ENCODE measurements around the gene TOP2A.

TOP2A gene

GRCh38 chr17:40460968-40461731, 43.5 kb upstream of the TOP2A start:
- Histone ChIP-seq H4K12ac (ENCODE audit: low read depth, low read length) (no peak overlapping the region), H3K9ac (ENCODE audit: low read length) (no peak overlapping the region), H4K8ac (ENCODE audit: low read depth, low read length) (no peak overlapping the region), H3K79me1 (ENCODE audit: low read length) (no peaks in the 10 kb centered on the region), H2BK5ac (ENCODE audit: low read depth, low read length, poor library complexity) (no peak overlapping the region), H3K36me3 (ENCODE audit: control insufficient read depth in 1 of 2, insufficient read depth in 2 of 2, low read length in 2 of 2) (peaks cover 6 to 9% of the 10 kb centered on the region in 2 experiments), H3K27ac (ENCODE audit: low read depth, low read length) (no peak overlapping the region), H3K14ac (ENCODE audit: low read length) (no peak overlapping the region), H2BK120ac (ENCODE audit: insufficient read depth, low read length, poor library complexity) (no peak overlapping the region), H3K9me3 (ENCODE audit: insufficient read depth, low read depth, low read length) (peaks cover 3% of the 10 kb centered on the region), H2AK5ac (ENCODE audit: low read length) (no peak overlapping the region), H3K4me2 (ENCODE audit: low read length) (no peak overlapping the region), H3K27me3 (ENCODE audit: insufficient read depth, low read length) (no peaks in the 10 kb centered on the region), H3K79me2 (ENCODE audit: control insufficient read depth, insufficient read depth, low read length, poor library complexity) (no peaks in the 10 kb centered on the region), H3K23ac (ENCODE audit: low read length) (no peak overlapping the region), H2AFZ (ENCODE audit: insufficient read depth, low read length, poor library complexity) (no peak overlapping the region), H3K4ac (ENCODE audit: low read depth, low read length) (no peak overlapping the region), H3K18ac (ENCODE audit: low read length) (no peak overlapping the region), H4K91ac (ENCODE audit: low read depth, low read length) (no peak overlapping the region), H3K4me1 (ENCODE audit: control insufficient read depth in 1 of 2, insufficient read depth in 2 of 2, low read length in 2 of 2) (no peaks in the 10 kb centered on the region), H3K4me3 (ENCODE audit: low read depth, low read length) (no peak overlapping the region), H2BK12ac (ENCODE audit: low read length) (no peak overlapping the region)
- no peak for DNase-seq
- WGBS (ENCODE audit: extremely low coverage, insufficient coverage, insufficient read length) = no CpG with 5 or more reads among the region's 9 CpGs

- H3K36me3 ChIP-seq (ENCODE audit: control insufficient read depth in 1 of 2, insufficient read depth in 2 of 2, low read length in 2 of 2) = peaks cover 6 to 10% of the 10 kb centered on the region in 2 experiments
- no peak overlapping the region for H2BK12ac ChIP-seq (ENCODE audit: low read length)
- no CpG with 5 or more reads among the region's 3 CpGs for WGBS (ENCODE audit: extremely low coverage, insufficient coverage, insufficient read length)
- no peak overlapping the region for H2AFZ ChIP-seq (ENCODE audit: insufficient read depth, low read length, poor library complexity)
- H3K9me3 ChIP-seq (ENCODE audit: insufficient read depth, low read depth, low read length) = peaks cover 3% of the 10 kb centered on the region
- no peak overlapping the region for H3K4ac ChIP-seq (ENCODE audit: low read depth, low read length)
- no peak overlapping the region for H3K4me2 ChIP-seq (ENCODE audit: low read length)
- no peaks in the 10 kb centered on the region for H3K79me2 ChIP-seq (ENCODE audit: control insufficient read depth, insufficient read depth, low read length, poor library complexity)
- H4K12ac ChIP-seq (ENCODE audit: low read depth, low read length) = no peak overlapping the region
- H2BK120ac ChIP-seq (ENCODE audit: insufficient read depth, low read length, poor library complexity) = no peak overlapping the region
- H2BK5ac ChIP-seq (ENCODE audit: low read depth, low read length, poor library complexity) = no peak overlapping the region
- DNase-seq = no peak
- H4K91ac ChIP-seq (ENCODE audit: low read depth, low read length) = no peak overlapping the region
- H3K18ac ChIP-seq (ENCODE audit: low read length) = no peak overlapping the region
- no peak overlapping the region for H3K4me3 ChIP-seq (ENCODE audit: low read depth, low read length)
- H3K4me1 ChIP-seq (ENCODE audit: control insufficient read depth in 1 of 2, insufficient read depth in 2 of 2, low read length in 2 of 2) = no peaks in the 10 kb centered on the region
- no peak overlapping the region for H4K8ac ChIP-seq (ENCODE audit: low read depth, low read length)
- no peak overlapping the region for H3K27ac ChIP-seq (ENCODE audit: low read depth, low read length)
- no peaks in the 10 kb centered on the region for H3K79me1 ChIP-seq (ENCODE audit: low read length)
- no peaks in the 10 kb centered on the region for H3K27me3 ChIP-seq (ENCODE audit: insufficient read depth, low read length)
- no peak overlapping the region for H3K14ac ChIP-seq (ENCODE audit: low read length)
- no peak overlapping the region for H3K23ac ChIP-seq (ENCODE audit: low read length)
- no peak overlapping the region for H3K9ac ChIP-seq (ENCODE audit: low read length)
- H2AK5ac ChIP-seq (ENCODE audit: low read length) = no peak overlapping the region
These were observed 42.9 kb upstream of the TOP2A start for GRCh38 chr17:40460604-40460967.

- Histone ChIP-seq H3K9ac (ENCODE audit: low read length) (no peak overlapping the region), H4K8ac (ENCODE audit: low read depth, low read length) (no peak overlapping the region), H2BK5ac (ENCODE audit: low read depth, low read length, poor library complexity) (no peak overlapping the region), H3K4me2 (ENCODE audit: low read length) (no peak overlapping the region), H3K27me3 (ENCODE audit: insufficient read depth, low read length) (no peaks in the 10 kb centered on the region), H3K27ac (ENCODE audit: low read depth, low read length) (no peak overlapping the region), H3K79me1 (ENCODE audit: low read length) (no peaks in the 10 kb centered on the region), H3K4ac (ENCODE audit: low read depth, low read length) (no peak overlapping the region), H4K12ac (ENCODE audit: low read depth, low read length) (no peak overlapping the region), H3K23ac (ENCODE audit: low read length) (no peak overlapping the region), H4K91ac (ENCODE audit: low read depth, low read length) (no peak overlapping the region), H3K79me2 (ENCODE audit: control insufficient read depth, insufficient read depth, low read length, poor library complexity) (no peaks in the 10 kb centered on the region), H2AK5ac (ENCODE audit: low read length) (no peak overlapping the region), H3K18ac (ENCODE audit: low read length) (no peak overlapping the region), H2AFZ (ENCODE audit: insufficient read depth, low read length, poor library complexity) (no peak overlapping the region), H3K4me3 (ENCODE audit: low read depth, low read length) (no peak overlapping the region), H2BK120ac (ENCODE audit: insufficient read depth, low read length, poor library complexity) (no peak overlapping the region), H2BK12ac (ENCODE audit: low read length) (no peak overlapping the region), H3K9me3 (ENCODE audit: insufficient read depth, low read depth, low read length) (peaks cover 3% of the 10 kb centered on the region), H3K4me1 (ENCODE audit: control insufficient read depth in 1 of 2, insufficient read depth in 2 of 2, low read length in 2 of 2) (no peaks in the 10 kb centered on the region), H3K36me3 (ENCODE audit: control insufficient read depth in 1 of 2, insufficient read depth in 2 of 2, low read length in 2 of 2) (peaks cover 6 to 10% of the 10 kb centered on the region in 2 experiments), H3K14ac (ENCODE audit: low read length) (no peak overlapping the region)
- WGBS (ENCODE audit: extremely low coverage, insufficient coverage, insufficient read length) = no CpG with 5 or more reads among the region's 8 CpGs
- DNase-seq = no peak
These were observed 42.2 kb upstream of the TOP2A start for GRCh38 chr17:40459636-40460603.

- no peak overlapping the region for H3K4me2 ChIP-seq (ENCODE audit: low read length)
- H3K9ac ChIP-seq (ENCODE audit: low read length) = no peak overlapping the region
- H4K12ac ChIP-seq (ENCODE audit: low read depth, low read length) = no peak overlapping the region
- no peak overlapping the region for H3K4ac ChIP-seq (ENCODE audit: low read depth, low read length)
- H4K8ac ChIP-seq (ENCODE audit: low read depth, low read length) = no peak overlapping the region
- no peak for DNase-seq
- no peak overlapping the region for H2AFZ ChIP-seq (ENCODE audit: insufficient read depth, low read length, poor library complexity)
- H3K9me3 ChIP-seq (ENCODE audit: insufficient read depth, low read depth, low read length) = peaks cover 3% of the 10 kb centered on the region
- no peaks in the 10 kb centered on the region for H3K4me1 ChIP-seq (ENCODE audit: control insufficient read depth in 1 of 2, insufficient read depth in 2 of 2, low read length in 2 of 2)
- H3K14ac ChIP-seq (ENCODE audit: low read length) = no peak overlapping the region
- no CpG with 5 or more reads among the region's 12 CpGs for WGBS (ENCODE audit: extremely low coverage, insufficient coverage, insufficient read length)
- no peak overlapping the region for H2AK5ac ChIP-seq (ENCODE audit: low read length)
- H3K27me3 ChIP-seq (ENCODE audit: insufficient read depth, low read length) = no peaks in the 10 kb centered on the region
- H3K79me2 ChIP-seq (ENCODE audit: control insufficient read depth, insufficient read depth, low read length, poor library complexity) = no peaks in the 10 kb centered on the region
- H3K18ac ChIP-seq (ENCODE audit: low read length) = no peak overlapping the region
- no peak overlapping the region for H3K27ac ChIP-seq (ENCODE audit: low read depth, low read length)
- H3K36me3 ChIP-seq (ENCODE audit: control insufficient read depth in 1 of 2, insufficient read depth in 2 of 2, low read length in 2 of 2) = peaks cover 14 to 17% of the 10 kb centered on the region in 2 experiments
- H2BK12ac ChIP-seq (ENCODE audit: low read length) = no peak overlapping the region
- no peak overlapping the region for H4K91ac ChIP-seq (ENCODE audit: low read depth, low read length)
- no peak overlapping the region for H3K4me3 ChIP-seq (ENCODE audit: low read depth, low read length)
- H3K79me1 ChIP-seq (ENCODE audit: low read length) = no peaks in the 10 kb centered on the region
- no peak overlapping the region for H3K23ac ChIP-seq (ENCODE audit: low read length)
- no peak overlapping the region for H2BK120ac ChIP-seq (ENCODE audit: insufficient read depth, low read length, poor library complexity)
- no peak overlapping the region for H2BK5ac ChIP-seq (ENCODE audit: low read depth, low read length, poor library complexity)
These were observed 41.3 kb upstream of the TOP2A start for GRCh38 chr17:40458851-40459482.
